CD4-positive, alpha-beta T cell treated with Interleukin-15 for 1 hour (primary cell): Measurements from ENCODE around the gene KRTAP10-3.

Experiments
- DNase-seq: peaks from one replicate; pipeline ENCODE4 v3.0.0-alpha.2; 2020

Gene KRTAP10-3

GRCh38 chr21:44514746-44515358, 43.7 kb downstream of the KRTAP10-3 start:
- no peak for DNase-seq

GRCh38 chr21:44514218-44514520, 44.4 kb downstream of the KRTAP10-3 start:
- no peak for DNase-seq

- no peak for DNase-seq
Measured at GRCh38 chr21:44513389-44514217, 45.0 kb downstream of the KRTAP10-3 start.

- DNase-seq: no peak
Measured at GRCh38 chr21:44512496-44513388, 45.9 kb downstream of the KRTAP10-3 start.

GRCh38 chr21:44511938-44512275, 46.7 kb downstream of the KRTAP10-3 start:
- no peak for DNase-seq

DNA sequence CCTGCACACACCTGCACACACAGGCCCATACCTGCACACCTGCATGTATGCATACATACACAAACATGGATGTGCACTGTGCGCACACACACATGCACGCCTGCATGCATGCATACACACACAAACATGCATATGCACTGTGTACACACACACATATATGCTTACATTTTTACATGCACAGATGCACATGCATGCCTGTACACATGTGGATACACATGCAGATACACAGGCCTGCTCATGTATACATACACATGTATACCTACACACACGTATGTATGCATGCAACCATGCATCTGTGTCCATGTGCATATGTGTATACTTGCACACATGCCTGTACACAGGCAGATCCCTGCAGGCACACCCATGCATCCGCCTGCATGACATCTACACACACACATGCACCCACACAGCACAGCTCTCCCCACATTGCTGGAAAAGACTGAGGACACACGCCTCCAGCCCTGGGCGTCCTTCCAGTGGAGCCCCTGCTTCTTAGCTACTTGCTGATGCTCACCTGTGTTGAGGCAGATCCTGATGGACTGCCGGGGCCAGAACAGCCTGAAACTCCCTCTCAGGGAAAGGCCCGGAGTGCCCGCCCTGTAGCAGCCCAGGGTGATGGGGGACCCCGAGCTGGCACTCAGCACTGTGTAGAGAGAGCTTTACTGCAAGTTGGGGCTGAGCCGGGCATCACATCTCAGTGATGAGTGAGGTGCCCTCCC, 47.2 kb downstream of the KRTAP10-3 start:
- DNase-seq: no peak

DNA sequence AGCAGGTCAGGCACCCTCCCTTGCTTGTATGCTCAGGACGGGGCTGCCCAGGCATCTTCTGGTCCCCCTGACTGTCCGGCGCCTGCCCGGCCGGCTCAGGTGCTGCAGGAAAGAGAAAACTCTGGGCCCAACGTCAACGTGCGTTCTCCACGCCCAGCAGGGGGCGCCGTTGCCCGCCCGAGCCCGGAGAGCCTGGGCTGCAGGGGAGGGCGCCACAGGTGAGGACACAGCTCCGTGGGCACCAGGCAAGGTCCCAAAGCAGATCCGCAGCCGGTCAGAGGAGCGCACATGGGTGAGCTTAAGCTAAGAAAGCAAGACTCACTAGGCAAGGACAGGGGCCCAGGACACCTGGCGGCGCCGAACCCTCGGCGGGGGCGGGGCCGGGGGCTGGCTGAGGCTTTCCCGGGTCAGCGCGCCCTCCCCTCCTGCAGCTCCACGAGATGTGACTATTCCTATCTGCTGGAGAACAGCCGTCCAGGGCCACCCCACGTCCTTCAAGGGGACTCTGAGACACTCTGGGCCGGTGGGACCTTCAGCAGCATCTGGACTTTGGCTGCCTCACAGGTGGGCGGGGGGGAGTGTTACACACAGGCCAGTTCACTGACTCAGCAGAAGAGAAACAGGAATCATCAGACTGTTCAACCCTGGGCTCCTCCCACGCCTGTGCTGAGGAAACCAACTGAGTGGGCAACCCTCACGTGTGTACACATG, 47.9 kb downstream of the KRTAP10-3 start:
- peak; percentile 74 for DNase-seq

- DNase-seq: no peak
Measured at GRCh38 chr21:44510109-44510507, 48.5 kb downstream of the KRTAP10-3 start.

DNA sequence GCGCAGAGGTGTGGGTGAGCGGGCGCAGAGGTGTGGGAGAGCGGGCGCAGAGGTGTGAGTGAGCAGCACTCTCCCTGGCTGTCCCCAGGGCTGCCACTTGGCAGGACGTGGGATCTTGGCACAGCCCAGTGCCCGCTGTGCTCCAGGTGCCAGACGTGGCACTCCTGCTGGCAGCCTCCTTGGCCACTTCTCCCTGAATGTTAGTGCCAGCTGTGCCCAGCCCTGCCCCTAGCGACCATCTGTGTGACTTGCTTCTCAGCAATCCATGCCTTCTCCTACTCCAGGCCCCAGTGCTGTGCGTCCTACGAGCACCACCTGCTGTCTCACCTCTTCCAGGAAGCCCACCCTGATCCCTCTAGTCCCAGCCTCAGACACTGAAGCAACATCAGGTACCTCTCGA, 49.1 kb downstream of the KRTAP10-3 start:
- no peak for DNase-seq

- DNase-seq: no peak
Measured at GRCh38 chr21:44508711-44509445, 49.7 kb downstream of the KRTAP10-3 start.

GRCh38 chr21:44508426-44508710, 50.2 kb downstream of the KRTAP10-3 start:
- no peak for DNase-seq
